Mesenchymal stem cell (in vitro differentiated cells and primary cell): Measurements from ENCODE around the gene C1orf174.

Source experiments
- DNase-seq: peaks from one replicate; pipeline ENCODE4 v3.0.0-alpha.2; 2013
- H2AFZ ChIP-seq: one replicate; pipeline ENCODE4 v1.6.1; 2013; ENCODE audit warnings: low read depth, mild to moderate bottlenecking, control low read depth, inconsistent platforms, low read length, moderate library complexity
- H2AK5ac ChIP-seq: 2 replicates; pipeline ENCODE4 v1.6.1; 2013; ENCODE audit warnings: low read length, moderate library complexity, mild to moderate bottlenecking, inconsistent platforms; ENCODE audit not compliant: severe bottlenecking
- H2BK120ac ChIP-seq: one replicate; pipeline ENCODE4 v1.6.1; 2013; ENCODE audit warnings: low read depth, mild to moderate bottlenecking, inconsistent platforms, low read length, moderate library complexity
- H2BK12ac ChIP-seq, 2 experiments: one replicate each; pipeline ENCODE4 v1.6.1; 2013; ENCODE audit warnings: inconsistent platforms in 2 of 2, low read length in 2 of 2, mild to moderate bottlenecking in 2 of 2, moderate library complexity in 2 of 2, control low read depth in 1 of 2
- H2BK15ac ChIP-seq: one replicate; pipeline ENCODE4 v1.6.1; 2013; ENCODE audit warnings: mild to moderate bottlenecking, low read depth, inconsistent platforms; ENCODE audit not compliant: poor library complexity, severe bottlenecking
- H2BK5ac ChIP-seq: 2 replicates; pipeline ENCODE4 v1.6.1; 2013; ENCODE audit warnings: low read depth, mild to moderate bottlenecking, low read length, control low read depth, inconsistent platforms; ENCODE audit not compliant: poor library complexity, severe bottlenecking
- H3K14ac ChIP-seq, 2 experiments: one replicate each; pipeline ENCODE4 v1.6.1; 2013; ENCODE audit warnings: inconsistent platforms in 2 of 2, low read length in 2 of 2, control low read depth in 1 of 2, mild to moderate bottlenecking in 1 of 2, moderate library complexity in 1 of 2
- H3K18ac ChIP-seq, 2 experiments: one replicate each; pipeline ENCODE4 v1.6.1; 2013; ENCODE audit warnings: inconsistent platforms in 2 of 2, low read length in 2 of 2, control low read depth in 1 of 2, low read depth in 1 of 2, mild to moderate bottlenecking in 1 of 2
- H3K23ac ChIP-seq, 2 experiments: one replicate each; pipeline ENCODE4 v1.6.1; 2013; ENCODE audit warnings: inconsistent platforms in 2 of 2, low read length in 2 of 2, mild to moderate bottlenecking in 2 of 2, moderate library complexity in 2 of 2, control low read depth in 1 of 2
- H3K27ac ChIP-seq: 2 replicates; pipeline ENCODE4 v1.5.1; 2013; ENCODE audit warnings: mild to moderate bottlenecking, moderate library complexity, low read length, control low read depth, inconsistent platforms; ENCODE audit not compliant: poor library complexity, severe bottlenecking
- H3K27me3 ChIP-seq, 2 experiments: 2 replicates each; pipeline versions ENCODE4 v1.6.1 to v1.7.0; 2013; ENCODE audit warnings: low read length in 2 of 2, mild to moderate bottlenecking in 2 of 2, moderate library complexity in 2 of 2, control low read depth in 1 of 2, inconsistent platforms in 1 of 2; ENCODE audit not compliant: control insufficient read depth in 1 of 2, insufficient read depth in 1 of 2
- H3K36me3 ChIP-seq, 2 experiments: 2 replicates each; pipeline versions ENCODE4 v1.6.1 to v1.7.0; 2013; ENCODE audit warnings: low read length in 2 of 2, control low read depth in 1 of 2, inconsistent platforms in 1 of 2, low read depth in 1 of 2, mild to moderate bottlenecking in 1 of 2; ENCODE audit not compliant: insufficient read depth in 2 of 2, control insufficient read depth in 1 of 2
- H3K4ac ChIP-seq, 2 experiments: one replicate each; pipeline ENCODE4 v1.6.1; 2013; ENCODE audit warnings: inconsistent platforms in 2 of 2, low read length in 2 of 2, mild to moderate bottlenecking in 2 of 2, moderate library complexity in 2 of 2, control low read depth in 1 of 2, low read depth in 1 of 2
- H3K4me1 ChIP-seq: 2 replicates; pipeline ENCODE4 v1.6.1; 2013; ENCODE audit warnings: low read depth, low read length, control low read depth; ENCODE audit not compliant: control insufficient read depth, insufficient read depth
- H3K4me2 ChIP-seq: 2 replicates; pipeline ENCODE4 v1.6.1; 2013; ENCODE audit warnings: low read length, mild to moderate bottlenecking, inconsistent platforms; ENCODE audit not compliant: poor library complexity, severe bottlenecking
- H3K4me3 ChIP-seq, 2 experiments: 2 replicates each; pipeline versions ENCODE4 v1.5.1 to v1.7.0; 2013; ENCODE audit warnings: low read length in 2 of 2, mild to moderate bottlenecking in 2 of 2, control low read depth in 1 of 2, low read depth in 1 of 2; ENCODE audit not compliant: insufficient read depth in 1 of 2
- H3K79me1 ChIP-seq: replicated peaks from 2 replicates; pipeline ENCODE4 v1.6.1; 2013; ENCODE audit warnings: mild to moderate bottlenecking, control low read depth, low read length, inconsistent platforms; ENCODE audit not compliant: poor library complexity, severe bottlenecking
- H3K9ac ChIP-seq: 2 replicates; pipeline ENCODE4 v1.7.0; 2013; ENCODE audit warnings: mild to moderate bottlenecking, low read length, moderate library complexity
- H3K9me3 ChIP-seq: 2 replicates; pipeline ENCODE4 v1.7.0; 2013; ENCODE audit warnings: mild to moderate bottlenecking, low read length; ENCODE audit not compliant: control insufficient read depth
- H4K8ac ChIP-seq: one replicate; pipeline ENCODE4 v1.6.1; 2013; ENCODE audit warnings: inconsistent platforms, mild to moderate bottlenecking, low read length, moderate library complexity
- H4K91ac ChIP-seq: one replicate; pipeline ENCODE4 v1.6.1; 2013; ENCODE audit warnings: mild to moderate bottlenecking, low read length, inconsistent platforms
- WGBS: methylation state at CpG from one replicate; pipeline ENCODE4 v1.1.7; 2013; ENCODE audit warnings: mixed read lengths; 5-methylcytosine and 5-hydroxymethylcytosine counted together

The C1orf174 gene

GRCh38 chr1:3865606-3866160 is 34.4 kb downstream of the C1orf174 start:
- Histone ChIP-seq H3K14ac (no peak overlapping the region), H2AK5ac (no peak overlapping the region), H2BK12ac (no peak overlapping the region), H3K27ac (no peak overlapping the region), H3K9me3 (no peaks in the 10 kb centered on the region), H2AFZ (no peak overlapping the region), H2BK120ac (no peak overlapping the region), H2BK15ac (no peak overlapping the region), H4K8ac (no peak overlapping the region), H3K79me1 (peaks cover 15% of the 10 kb centered on the region), H4K91ac (no peak overlapping the region), H3K18ac (no peak overlapping the region), H3K23ac (no peak overlapping the region), H3K4me3 (no peak overlapping the region), H3K4ac (no peak overlapping the region), H3K9ac (no peak overlapping the region), H3K4me2 (no peak overlapping the region), H3K4me1 (peaks cover 20% of the 10 kb centered on the region), H3K27me3 (no peaks in the 10 kb centered on the region), H2BK5ac (no peak overlapping the region), H3K36me3 (peaks cover 22 to 37% of the 10 kb centered on the region in 2 experiments)
- DNase-seq = no peak
- WGBS = 91% methylated on average over 18 of the region's 18 CpGs

- Histone ChIP-seq H3K4me1 (peaks cover 13% of the 10 kb centered on the region), H3K18ac (no peak overlapping the region), H3K9me3 (no peaks in the 10 kb centered on the region), H3K4me2 (no peak overlapping the region), H3K27me3 (no peaks in the 10 kb centered on the region), H2BK15ac (no peak overlapping the region), H3K14ac (no peak overlapping the region), H3K9ac (no peak overlapping the region), H3K36me3 (peaks cover 15 to 30% of the 10 kb centered on the region in 2 experiments), H3K23ac (no peak overlapping the region), H4K8ac (no peak overlapping the region), H2AK5ac (no peak overlapping the region), H3K4ac (no peak overlapping the region), H4K91ac (no peak overlapping the region), H3K27ac (no peak overlapping the region), H3K79me1 (peaks cover 19% of the 10 kb centered on the region), H2AFZ (no peak overlapping the region), H3K4me3 (no peak overlapping the region), H2BK120ac (no peak overlapping the region), H2BK12ac (no peak overlapping the region), H2BK5ac (no peak overlapping the region)
- no peak for DNase-seq
- 93% methylated on average over 5 of the region's 6 CpGs for WGBS
Measured at GRCh38 chr1:3864884-3865283, 35.2 kb downstream of the C1orf174 start.

GRCh38 chr1:3863231-3863935 is 36.7 kb downstream of the C1orf174 start:
- Histone ChIP-seq H2BK5ac (no peak overlapping the region), H3K27ac (no peak overlapping the region), H3K4me1 (peaks cover 8% of the 10 kb centered on the region), H3K36me3 (peaks cover 15 to 17% of the 10 kb centered on the region in 2 experiments), H2AK5ac (no peak overlapping the region), H3K14ac (no peak overlapping the region), H4K8ac (no peak overlapping the region), H2AFZ (no peak overlapping the region), H2BK15ac (no peak overlapping the region), H4K91ac (no peak overlapping the region), H3K4me3 (no peak overlapping the region), H3K9me3 (no peaks in the 10 kb centered on the region), H3K4me2 (no peak overlapping the region), H2BK120ac (no peak overlapping the region), H3K9ac (no peak overlapping the region), H3K4ac (no peak overlapping the region), H3K79me1 (peaks cover 30% of the 10 kb centered on the region), H3K27me3 (no peaks in the 10 kb centered on the region), H3K23ac (no peak overlapping the region), H2BK12ac (no peak overlapping the region), H3K18ac (no peak overlapping the region)
- DNase-seq = no peak
- 96% methylated on average over 12 of the region's 12 CpGs for WGBS

GRCh38 chr1:3858231-3858981 is 41.7 kb downstream of the C1orf174 start:
- no peak overlapping the region for H2BK120ac ChIP-seq
- no peak overlapping the region for H2BK5ac ChIP-seq
- peak overlapping the region; percentile 91 for H3K9ac ChIP-seq
- H2BK12ac ChIP-seq = no peak overlapping the region
- peaks cover 2 to 4% of the 10 kb centered on the region in 2 experiments for H3K36me3 ChIP-seq
- H3K4ac ChIP-seq = no peak overlapping the region
- H3K18ac ChIP-seq = no peak overlapping the region
- peak overlapping the region; percentile 52 for H4K91ac ChIP-seq
- H3K79me1 ChIP-seq = peaks cover 30% of the 10 kb centered on the region
- no peak overlapping the region for H3K14ac ChIP-seq
- H3K4me1 ChIP-seq = peaks cover 23% of the 10 kb centered on the region
- H2AFZ ChIP-seq = no peak overlapping the region
- peak overlapping the region in 1 of 2 experiments; percentile 96 for H3K4me3 ChIP-seq
- WGBS = 81% methylated on average over 34 of the region's 34 CpGs
- no peak overlapping the region for H3K27ac ChIP-seq
- no peak overlapping the region for H4K8ac ChIP-seq
- peak; percentile 22 for DNase-seq
- H3K23ac ChIP-seq = no peak overlapping the region
- peak overlapping the region; percentile 84 for H3K4me2 ChIP-seq
- H2AK5ac ChIP-seq = no peak overlapping the region
- no peak overlapping the region for H2BK15ac ChIP-seq
- no peaks in the 10 kb centered on the region for H3K9me3 ChIP-seq
- H3K27me3 ChIP-seq = no peaks in the 10 kb centered on the region
